Measurements from ENCODE around the gene KPNA6. TPM values are rescaled to one million over a fixed set of nuclear protein-coding genes. Genes with fewer than 3 reads are reported as not detected.

The KPNA6 gene
- total RNA-seq, 2 experiments from 2014 or later: 19.5 to 36.3 TPM

DNA sequence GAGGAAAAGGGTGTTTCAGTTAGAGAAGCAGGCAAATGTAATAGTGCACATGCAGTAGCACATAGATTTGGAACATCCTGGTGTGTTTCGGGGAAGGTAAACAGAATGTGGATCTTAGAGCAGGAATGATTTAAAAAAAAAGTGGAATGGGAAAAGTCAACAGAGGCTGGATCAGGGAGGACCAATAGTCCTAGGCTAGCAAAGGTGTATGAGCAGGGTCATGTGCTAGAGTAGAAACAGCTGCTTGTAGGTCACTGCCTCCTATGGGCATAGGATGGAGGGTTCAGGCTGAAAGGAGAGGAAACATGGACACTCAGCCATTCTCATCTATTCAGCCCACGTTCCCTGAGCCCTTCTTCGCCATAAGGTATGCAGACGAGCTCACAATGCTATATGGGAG is 3.7 kb upstream of the KPNA6 start:
- Histone ChIP-seq H3K79me2 (ENCODE audit: insufficient read depth, low read depth, low read length) (peaks cover 13% of the 10 kb centered on the region), H4K20me1 (ENCODE audit: insufficient read depth, low read length) (no peaks in the 10 kb centered on the region; the same call in 1 of the 2 replicates), H3K4me2 (ENCODE audit: low read length) (no peak overlapping the region), H3K9me2 (ENCODE audit: insufficient read depth, low read length) (no peaks in the 10 kb centered on the region), H3K4me1 (ENCODE audit: insufficient read depth, low read length, poor library complexity, severe bottlenecking) (peaks cover 8% of the 10 kb centered on the region), H3K27ac (ENCODE audit: low read depth, low read length, poor library complexity, severe bottlenecking) (no peak overlapping the region), H3K9me3 (ENCODE audit: low read length) (no peaks in the 10 kb centered on the region), H2AFZ (ENCODE audit: low read length) (no peak overlapping the region), H3K36me3 (ENCODE audit: insufficient read depth, low read length) (peaks cover 30% of the 10 kb centered on the region), H3K4me3 (ENCODE audit: low read depth, low read length, poor library complexity, severe bottlenecking) (no peak overlapping the region)
- no peak for DNase-seq (ENCODE audit: low spot score)
- intact Hi-C loops (cut with micrococcal nuclease; ENCODE audit: unreplicated experiment): no loop called here
- ChIA-PET POLR2A (interaction anchor here (0.7 kb wide), 1 partner anchor 44 kb away, joined by 3 read pairs; no protein-coding TSS in a partner anchor), CTCF (ENCODE audit: unreplicated experiment) (no interaction called here)
- TF ChIP-seq, protein P1, sequence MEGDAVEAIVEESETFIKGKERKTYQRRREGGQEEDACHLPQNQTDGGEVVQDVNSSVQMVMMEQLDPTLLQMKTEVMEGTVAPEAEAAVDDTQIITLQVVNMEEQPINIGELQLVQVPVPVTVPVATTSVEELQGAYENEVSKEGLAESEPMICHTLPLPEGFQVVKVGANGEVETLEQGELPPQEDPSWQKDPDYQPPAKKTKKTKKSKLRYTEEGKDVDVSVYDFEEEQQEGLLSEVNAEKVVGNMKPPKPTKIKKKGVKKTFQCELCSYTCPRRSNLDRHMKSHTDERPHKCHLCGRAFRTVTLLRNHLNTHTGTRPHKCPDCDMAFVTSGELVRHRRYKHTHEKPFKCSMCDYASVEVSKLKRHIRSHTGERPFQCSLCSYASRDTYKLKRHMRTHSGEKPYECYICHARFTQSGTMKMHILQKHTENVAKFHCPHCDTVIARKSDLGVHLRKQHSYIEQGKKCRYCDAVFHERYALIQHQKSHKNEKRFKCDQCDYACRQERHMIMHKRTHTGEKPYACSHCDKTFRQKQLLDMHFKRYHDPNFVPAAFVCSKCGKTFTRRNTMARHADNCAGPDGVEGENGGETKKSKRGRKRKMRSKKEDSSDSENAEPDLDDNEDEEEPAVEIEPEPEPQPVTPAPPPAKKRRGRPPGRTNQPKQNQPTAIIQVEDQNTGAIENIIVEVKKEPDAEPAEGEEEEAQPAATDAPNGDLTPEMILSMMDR (conservative IDR thresholded peaks at IDR 0.05; ENCODE audit: low read length): no peak
- no peak for TF ChIP-seq EZH2phosphoT487 (IDR thresholded peaks at IDR 0.05; ENCODE audit: borderline replicate concordance, low read depth, low read length)
- BruUV-seq (replicated peaks): no TSS peak

DNA sequence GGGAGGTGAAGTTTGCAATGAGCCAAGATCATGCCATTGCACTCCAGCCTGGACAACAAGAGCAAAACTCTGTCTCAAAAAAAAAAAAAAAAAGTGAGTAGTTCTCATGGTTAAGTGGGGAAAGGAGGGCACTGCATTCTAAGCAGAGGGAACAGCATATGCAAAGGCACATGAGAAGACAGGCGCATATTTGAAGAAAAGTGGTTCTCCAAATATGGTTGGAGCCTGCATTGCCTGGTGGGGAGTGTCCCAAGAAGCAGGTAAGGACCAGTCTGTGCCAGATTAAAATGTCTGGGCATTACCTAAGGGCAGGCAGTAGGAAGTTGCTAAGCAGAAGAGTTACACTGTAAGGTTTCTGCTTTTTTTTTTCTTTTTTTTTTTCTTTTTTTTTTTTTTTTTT is 2.5 kb upstream of the KPNA6 start:
- Histone ChIP-seq H3K4me2 (ENCODE audit: low read length) (no peak overlapping the region), H3K9me2 (ENCODE audit: insufficient read depth, low read length) (no peaks in the 10 kb centered on the region), H3K36me3 (ENCODE audit: insufficient read depth, low read length) (peaks cover 24% of the 10 kb centered on the region), H3K27ac (ENCODE audit: low read depth, low read length, poor library complexity, severe bottlenecking) (no peak overlapping the region), H3K79me2 (ENCODE audit: insufficient read depth, low read depth, low read length) (peaks cover 25% of the 10 kb centered on the region), H2AFZ (ENCODE audit: low read length) (no peak overlapping the region), H3K4me1 (ENCODE audit: insufficient read depth, low read length, poor library complexity, severe bottlenecking) (peaks cover 12% of the 10 kb centered on the region), H3K4me3 (ENCODE audit: low read depth, low read length, poor library complexity, severe bottlenecking) (no peak overlapping the region), H3K9me3 (ENCODE audit: low read length) (no peaks in the 10 kb centered on the region), H4K20me1 (ENCODE audit: insufficient read depth, low read length) (no peaks in the 10 kb centered on the region; the same call in 1 of the 2 replicates)
- TF ChIP-seq, protein P1 (conservative IDR thresholded peaks at IDR 0.05; ENCODE audit: low read length): no peak
- TF ChIP-seq EZH2phosphoT487 (IDR thresholded peaks at IDR 0.05; ENCODE audit: borderline replicate concordance, low read depth, low read length): no peak
- ChIA-PET POLR2A (interaction anchor here (0.6 to 0.7 kb wide), 2 partner anchors 240 to 575 kb away, joined by 3 to 4 read pairs; no protein-coding TSS in a partner anchor), CTCF (ENCODE audit: unreplicated experiment) (no interaction called here)
- BruUV-seq (replicated peaks): no TSS peak
- intact Hi-C loops (cut with micrococcal nuclease; ENCODE audit: unreplicated experiment): no loop called here
- DNase-seq (ENCODE audit: low spot score): no peak

GRCh38 chr1:32106663-32107275 is 1.1 kb upstream of the KPNA6 start:
- H3K4me2 ChIP-seq (ENCODE audit: low read length): peak overlapping the region; percentile 84
- peaks cover 15% of the 10 kb centered on the region; the same call in 1 of the 2 replicates for H3K36me3 ChIP-seq (ENCODE audit: insufficient read depth, low read length)
- H3K4me3 ChIP-seq (ENCODE audit: low read depth, low read length, poor library complexity, severe bottlenecking): peak overlapping the region; percentile 97
- intact Hi-C loops (cut with micrococcal nuclease; ENCODE audit: unreplicated experiment): no loop called here
- no peak for DNase-seq (ENCODE audit: low spot score)
- ChIA-PET CTCF (ENCODE audit: unreplicated experiment) (no interaction called here), POLR2A (interaction anchor here (0.6 to 5.6 kb wide), 4 partner anchors 14 to 290 kb away, joined by 3 to 27 read pairs (median 4); partner anchors contain the start of gene TMEM39B)
- no peak overlapping the region for H3K27ac ChIP-seq (ENCODE audit: low read depth, low read length, poor library complexity, severe bottlenecking)
- H3K9me2 ChIP-seq (ENCODE audit: insufficient read depth, low read length): no peaks in the 10 kb centered on the region
- H4K20me1 ChIP-seq (ENCODE audit: insufficient read depth, low read length): peaks cover 12% of the 10 kb centered on the region
- no peaks in the 10 kb centered on the region for H3K9me3 ChIP-seq (ENCODE audit: low read length)
- peaks cover 26% of the 10 kb centered on the region for H3K4me1 ChIP-seq (ENCODE audit: insufficient read depth, low read length, poor library complexity, severe bottlenecking)
- H2AFZ ChIP-seq (ENCODE audit: low read length): peak overlapping the region; percentile 66; the same call in 1 of the 2 replicates
- TF ChIP-seq, protein P1 (conservative IDR thresholded peaks at IDR 0.05; ENCODE audit: low read length): no peak
- no peak for TF ChIP-seq EZH2phosphoT487 (IDR thresholded peaks at IDR 0.05; ENCODE audit: borderline replicate concordance, low read depth, low read length)
- BruUV-seq (replicated peaks): TSS peak; percentile 65
- peaks cover 39% of the 10 kb centered on the region for H3K79me2 ChIP-seq (ENCODE audit: insufficient read depth, low read depth, low read length)
